OCI-LY1 (cell line): ENCODE data around the gene DIP2B.

Source experiments
- CTCF ChIP-seq: fragments of 200-600 bp; sonication (generic), shearing (Covaris generic); IDR thresholded peaks from 2 replicates; pipeline ENCODE4 v1.5.1; 2017; ENCODE audit warnings: mild to moderate bottlenecking, antibody characterized with exemption, low read length, moderate library complexity, mixed read lengths
- EZH2 ChIP-seq: fragments of 200-600 bp; sonication (generic), shearing (Covaris generic); IDR thresholded peaks from 2 replicates; pipeline ENCODE4 v1.8.0; 2017; ENCODE audit warnings: borderline replicate concordance, mixed run types, mild to moderate bottlenecking, antibody characterized with exemption, low read length, moderate library complexity, mixed read lengths

GRCh38 chr12:50621399-50622300, 116.9 kb downstream of the DIP2B start:
- TF ChIP-seq CTCF (no peak), EZH2 (no peak)
